ENCODE data around the gene DHRS13. TPM values are rescaled to one million over a fixed set of nuclear protein-coding genes. Genes with fewer than 3 reads are reported as not detected.
A peak's percentile ranks its signal among the peaks of the same experiment; 100 is the strongest.
"Not testable (repeated sequence)": the region's sequence is repeated elsewhere in the genome, so short reads cannot be mapped to it uniquely, and the experiment has no call there.

DHRS13 gene
- total RNA-seq, 4 donors from 2014 or later: 0.26 to 17.4 (median 13.6) TPM

GRCh38 chr17:28906706-28907438 lies 4.0 kb upstream of the DHRS13 start:
- no peaks in the 10 kb centered on the region for H3K27me3 ChIP-seq
- no peaks in the 10 kb centered on the region for H3K9me3 ChIP-seq
- no peak for TF ChIP-seq CTCF (IDR thresholded peaks at IDR 0.05)
- TF ChIP-seq POLR2A (IDR thresholded peaks at IDR 0.05): no peak
- peaks cover 14 to 15% of the 10 kb centered on the region in 2 donors for H3K4me1 ChIP-seq
- no peak for DNase-seq
- no peak overlapping the region for H3K4me3 ChIP-seq
- no peaks in the 10 kb centered on the region for H3K36me3 ChIP-seq
- intact Hi-C loops (cut with DNase I; ENCODE audit: low total_unique reads): no loop called here
- H3K27ac ChIP-seq: peak overlapping the region; percentile 78 to 84

DNA sequence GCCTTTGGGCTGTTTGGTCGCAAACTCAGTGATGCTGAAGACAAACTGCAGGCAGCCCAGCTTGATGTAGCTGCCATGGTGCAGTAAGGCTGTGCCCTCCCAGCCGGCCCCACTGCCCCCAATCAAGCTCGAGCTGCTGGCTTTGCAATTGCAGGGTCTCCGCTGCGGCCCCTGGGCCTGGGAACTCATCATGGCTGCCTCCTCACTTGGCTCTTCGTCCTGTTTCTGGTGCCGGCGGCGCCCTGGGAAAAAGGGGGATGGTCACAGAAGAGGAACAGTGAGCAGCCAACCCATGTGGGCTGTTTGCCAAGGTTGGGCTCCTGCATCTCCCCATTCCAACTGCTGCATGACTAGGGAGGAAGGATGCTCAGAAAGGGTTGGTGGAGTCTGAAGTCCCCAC lies 3.4 kb upstream of the DHRS13 start:
- Histone ChIP-seq H3K36me3 (no peaks in the 10 kb centered on the region), H3K4me3 (no peak overlapping the region), H3K27ac (no peak overlapping the region), H3K27me3 (no peaks in the 10 kb centered on the region), H3K4me1 (peaks cover 14 to 15% of the 10 kb centered on the region in 2 donors), H3K9me3 (no peaks in the 10 kb centered on the region)
- TF ChIP-seq CTCF (IDR thresholded peaks at IDR 0.05) (no peak), POLR2A (IDR thresholded peaks at IDR 0.05) (no peak)
- no peak for DNase-seq
- intact Hi-C loops (cut with DNase I; ENCODE audit: low total_unique reads): no loop called here

GRCh38 chr17:28904800-28905199 lies 1.9 kb upstream of the DHRS13 start:
- no peak for DNase-seq
- no peaks in the 10 kb centered on the region for H3K9me3 ChIP-seq
- H3K27me3 ChIP-seq: no peaks in the 10 kb centered on the region
- H3K27ac ChIP-seq: no peak overlapping the region
- H3K4me3 ChIP-seq: no peak overlapping the region
- no peaks in the 10 kb centered on the region for H3K36me3 ChIP-seq
- intact Hi-C loops (cut with DNase I; ENCODE audit: low total_unique reads): loop anchor here (5.0 kb wide), 1 partner anchor 48 kb away; the partner anchor contains the start of gene PHF12
- TF ChIP-seq CTCF (IDR thresholded peaks at IDR 0.05) (no peak), POLR2A (IDR thresholded peaks at IDR 0.05) (no peak)
- peaks cover 14 to 15% of the 10 kb centered on the region in 2 donors for H3K4me1 ChIP-seq

GRCh38 chr17:28903546-28903841 lies 615 bp upstream of the DHRS13 start:
- not testable (repeated sequence) for H3K9me3 ChIP-seq, H3K36me3 ChIP-seq, DNase-seq, H3K27ac ChIP-seq, H3K4me3 ChIP-seq, H3K27me3 ChIP-seq
- H3K4me1 ChIP-seq: peaks cover 8 to 10% of the 10 kb centered on the region in 2 donors
- intact Hi-C loops (cut with DNase I; ENCODE audit: low total_unique reads): loop anchor here (5.0 kb wide), 1 partner anchor 49 kb away; the partner anchor contains the start of gene PHF12

- Histone ChIP-seq H3K36me3 (no peaks in the 10 kb centered on the region), H3K4me3 (peak overlapping the region; percentile 42 to 74), H3K4me1 (peaks cover 0 to 12% of the 10 kb centered on the region in 2 donors), H3K9me3 (no peaks in the 10 kb centered on the region), H3K27me3 (no peaks in the 10 kb centered on the region), H3K27ac (peak overlapping the region; percentile 66 to 89)
- TF ChIP-seq POLR2A (IDR thresholded peaks at IDR 0.05): no peak
- TF ChIP-seq CTCF (IDR thresholded peaks at IDR 0.05): no peak
- intact Hi-C loops (cut with DNase I; ENCODE audit: low total_unique reads): loop anchor here (5.0 kb wide), 1 partner anchor 50 kb away; the partner anchor contains the start of gene PHF12
- DNase-seq: peak; percentile 41 to 43
Measured at GRCh38 chr17:28901866-28902818, 737 bp downstream of the DHRS13 start.
